ENCODE measurements around the gene HAUS3. TPM values are rescaled to one million over a fixed set of nuclear protein-coding genes. Genes with fewer than 3 reads are reported as not detected.

The HAUS3 gene
- total and polyA plus RNA-seq, 10 of the 15 experiments (the other 5 are each of a cell fraction or from before 2014, with no cell fraction given) = 4.2 to 23.9 (median 12.3) TPM

DNA sequence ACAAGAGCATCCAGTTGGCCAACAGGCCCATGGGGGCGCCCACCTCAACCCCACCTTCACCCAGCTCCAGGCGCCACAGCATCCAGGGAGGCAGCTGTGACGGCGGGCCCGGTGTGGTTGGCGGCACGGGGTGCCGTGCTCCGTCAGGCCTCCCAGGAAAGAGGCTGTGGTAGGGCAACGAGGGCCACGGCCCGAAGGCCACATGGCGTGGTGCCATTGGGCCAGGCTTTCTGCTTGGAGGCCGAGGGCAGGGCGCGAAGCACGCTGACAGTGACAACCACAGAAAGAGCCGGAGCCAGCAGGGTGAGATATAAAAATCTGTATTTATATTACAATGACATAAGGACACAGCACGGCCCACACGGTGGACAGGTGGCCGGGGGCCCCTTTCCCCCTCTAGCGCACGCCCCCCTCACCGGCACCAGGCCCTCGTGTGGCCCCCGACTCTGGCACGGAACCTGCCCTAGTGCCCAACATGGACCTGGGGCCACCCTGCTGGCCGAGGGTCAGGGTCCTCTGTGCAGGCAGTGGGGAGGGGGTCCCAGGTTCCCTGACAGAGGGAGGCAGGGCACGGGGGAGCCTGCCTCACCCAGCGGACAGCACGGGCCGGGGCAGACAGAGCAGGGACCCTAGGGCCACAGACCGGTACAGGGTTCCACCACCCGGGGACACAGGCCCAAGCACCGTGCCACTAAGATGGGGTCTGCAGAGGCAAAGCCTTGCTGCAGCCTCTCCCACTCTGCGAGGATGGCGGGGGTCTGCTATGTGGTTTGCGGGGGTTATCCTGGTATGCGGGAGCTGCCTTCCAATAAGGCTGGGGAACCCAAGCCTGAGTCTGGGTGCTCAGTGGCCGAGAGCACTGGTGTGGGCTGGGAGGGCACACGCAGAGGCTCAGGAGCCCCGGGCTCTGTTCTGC lies 5.5 kb upstream of the HAUS3 start:
- in situ Hi-C loops (cut with MboI) (no loop called here), intact Hi-C loops (cut with micrococcal nuclease; ENCODE audit: unreplicated experiment) (no loop called here)
- SMC1A ChIA-PET (ENCODE audit: uncharacterized antibody, unreplicated experiment) = no interaction called here
- no peak for TF ChIP-seq HSF1 (IDR thresholded peaks at IDR 0.05; ENCODE audit: low read depth, low read length)
- TF ChIP-seq POLR2A (IDR thresholded peaks at IDR 0.05; ENCODE audit: low read depth, low read length) = peak; percentile 63
- TF ChIP-seq NBN (IDR thresholded peaks at IDR 0.05) = no peak
- TF ChIP-seq RELA (IDR thresholded peaks at IDR 0.05; ENCODE audit: borderline replicate concordance, partially characterized antibody) = no peak
- TF ChIP-seq, protein P1, sequence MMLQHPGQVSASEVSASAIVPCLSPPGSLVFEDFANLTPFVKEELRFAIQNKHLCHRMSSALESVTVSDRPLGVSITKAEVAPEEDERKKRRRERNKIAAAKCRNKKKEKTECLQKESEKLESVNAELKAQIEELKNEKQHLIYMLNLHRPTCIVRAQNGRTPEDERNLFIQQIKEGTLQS (IDR thresholded peaks at IDR 0.05; ENCODE audit: borderline replicate concordance, extremely low read depth, low read depth, low read length) = no peak
- no peak for TF ChIP-seq LARP7 (IDR thresholded peaks at IDR 0.05)
- no peak for TF ChIP-seq YY1 (IDR thresholded peaks at IDR 0.05; ENCODE audit: low read depth, low read length)
- H3K27ac ChIP-seq (ENCODE audit: control insufficient read depth, insufficient read depth) = no peak overlapping the region
- POLR2A ChIA-PET = interaction anchor here (0.5 kb wide), 1 partner anchor 334 kb away, joined by 3 read pairs; no protein-coding TSS in a partner anchor
- no peak overlapping the region for H2AFZ ChIP-seq (ENCODE audit: control insufficient read depth, low read depth, low read length)
- RAD21 ChIA-PET (ENCODE audit: unreplicated experiment) = no interaction called here
- H4K20me1 ChIP-seq (ENCODE audit: control insufficient read depth, insufficient read depth) = no peaks in the 10 kb centered on the region
- no peak overlapping the region for H3K9ac ChIP-seq (ENCODE audit: control insufficient read depth, insufficient read depth, low read length)
- H3K4me3 ChIP-seq = no peak overlapping the region
- no TSS peak for BruUV-seq (replicated peaks)
- H3K27me3 ChIP-seq (replicated peaks in 1 of 2; ENCODE audit: control insufficient read depth in 2 of 2, insufficient read depth in 2 of 2, low read length in 1 of 2) = no peaks in the 10 kb centered on the region
- no peak for FAIRE-seq
- H3K36me3 ChIP-seq (ENCODE audit: control insufficient read depth in 2 of 2, insufficient read depth in 2 of 2, low read length in 1 of 2) = no peaks in the 10 kb centered on the region
- CTCF ChIA-PET = no interaction called here
- ATAC-seq = no peak
- H3K4me1 ChIP-seq (ENCODE audit: control insufficient read depth, insufficient read depth, low read length) = peaks cover 6% of the 10 kb centered on the region; the same call in 1 of the 2 replicates
- no peak for DNase-seq (ENCODE audit: low read depth, low spot score)
- no peak overlapping the region for H3K4me2 ChIP-seq (ENCODE audit: control insufficient read depth, insufficient read depth)
- no peaks in the 10 kb centered on the region for H3K9me3 ChIP-seq (replicated peaks; ENCODE audit: control insufficient read depth, insufficient read depth, low read length)
- WGBS (ENCODE audit: insufficient coverage, insufficient replicate concordance, low lambda C conversion rate, missing lambda C conversion rate) = 87% methylated on average over 42 of the region's 42 CpGs
- H3K79me2 ChIP-seq (ENCODE audit: control insufficient read depth, insufficient read depth, low read length) = no peaks in the 10 kb centered on the region

All from GM12878 (cell line).